ENCODE measurements around the gene ALDOA.

DNA sequence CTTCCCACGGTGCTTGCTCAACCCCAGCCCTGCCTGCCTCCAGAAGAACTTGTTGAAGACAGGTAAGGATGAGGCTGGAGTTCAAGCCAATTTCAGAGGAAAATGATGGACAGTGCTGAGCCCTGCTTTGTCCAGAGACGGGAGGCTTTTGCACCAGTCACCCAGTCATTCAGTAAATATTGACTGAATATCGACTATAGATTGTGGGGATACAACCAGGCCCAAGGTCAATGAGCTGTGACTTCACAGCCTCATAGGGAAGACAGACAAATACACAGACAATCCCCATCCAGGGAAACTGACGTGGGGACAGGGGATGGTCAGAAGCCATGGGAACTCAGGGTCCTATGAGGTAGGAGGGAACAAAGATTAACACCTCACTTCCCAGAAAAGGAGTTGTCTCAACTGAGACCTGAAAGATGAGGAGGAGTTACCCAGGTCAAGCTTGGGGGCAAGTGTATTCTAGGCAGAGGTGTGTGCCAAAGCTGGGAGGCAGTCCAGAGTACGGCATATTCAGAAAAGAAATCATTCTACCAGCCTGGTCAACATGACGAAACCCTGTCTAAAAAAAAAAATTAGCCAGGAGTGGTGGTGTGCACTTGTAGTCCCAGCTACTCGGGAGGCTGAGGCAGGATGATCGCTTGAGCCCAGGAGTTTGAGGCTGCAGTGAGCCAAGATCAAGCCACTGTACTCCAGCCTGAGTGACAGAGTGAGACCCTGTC lies 48.8 kb upstream of the ALDOA start:
- no peak for TF ChIP-seq POLR2AphosphoS5 (IDR thresholded peaks at IDR 0.05)
- TF ChIP-seq CTCF (IDR thresholded peaks at IDR 0.05), result no peak
- no peak for TF ChIP-seq POLR2A (IDR thresholded peaks at IDR 0.05)
